Hepatocyte (in vitro differentiated cells): Measurements from ENCODE around the gene AKR7A3. TPM values are rescaled to one million over a fixed set of nuclear protein-coding genes. Genes with fewer than 3 reads are reported as not detected.
"Not testable (repeated sequence)": the region's sequence is repeated elsewhere in the genome, so short reads cannot be mapped to it uniquely, and the experiment has no call there.

Source experiments
- DNase-seq: peaks from one replicate; pipeline ENCODE4 v3.0.0-alpha.2; 2016; ENCODE audit warnings: low spot score
- H2AFZ ChIP-seq: fragments of 200-600 bp; sonication (generic); 2 replicates; pipeline ENCODE4 v1.6.0; 2016; ENCODE audit warnings: antibody characterized with exemption, mild to moderate bottlenecking
- H3K27ac ChIP-seq: fragments of 200-600 bp; sonication (generic); 2 replicates; pipeline ENCODE4 v1.5.1; 2016; ENCODE audit warnings: mild to moderate bottlenecking
- H3K27me3 ChIP-seq: fragments of 200-600 bp; sonication (generic); 2 replicates; pipeline ENCODE4 v1.6.1; 2016
- H3K36me3 ChIP-seq: fragments of 200-600 bp; sonication (generic); replicated peaks from 2 replicates; pipeline ENCODE4 v1.5.1; 2016; ENCODE audit warnings: low read depth; ENCODE audit not compliant: insufficient read depth
- H3K4me1 ChIP-seq: fragments of 200-600 bp; sonication (generic); 2 replicates; pipeline ENCODE4 v1.5.1; 2016; ENCODE audit warnings: mild to moderate bottlenecking, moderate library complexity; ENCODE audit not compliant: insufficient read depth
- H3K4me2 ChIP-seq: fragments of 200-600 bp; sonication (generic); 2 replicates; pipeline ENCODE4 v1.6.0; 2016
- H3K4me3 ChIP-seq: fragments of 200-600 bp; sonication (generic); 2 replicates; pipeline ENCODE4 v1.5.1; 2016; ENCODE audit warnings: mild to moderate bottlenecking
- H3K79me2 ChIP-seq: fragments of 200-600 bp; sonication (generic); 2 replicates; pipeline ENCODE4 v1.6.0; 2017; ENCODE audit warnings: mild to moderate bottlenecking
- H3K9me2 ChIP-seq: fragments of 200-600 bp; sonication (generic); replicated peaks from 2 replicates; pipeline ENCODE4 v1.6.0; 2017; ENCODE audit warnings: mild to moderate bottlenecking; ENCODE audit not compliant: insufficient read depth
- H3K9me3 ChIP-seq: fragments of 200-600 bp; sonication (generic); 2 replicates; pipeline ENCODE4 v1.5.1; 2016; ENCODE audit warnings: low read depth, mild to moderate bottlenecking
- H4K20me1 ChIP-seq: fragments of 200-600 bp; sonication (generic); 2 replicates; pipeline ENCODE4 v1.6.0; 2016; ENCODE audit warnings: mild to moderate bottlenecking; ENCODE audit not compliant: insufficient read depth, poor library complexity, severe bottlenecking
- CTCF ChIP-seq: fragments of 200-600 bp; sonication (generic); IDR thresholded peaks from 2 replicates; pipeline ENCODE4 v1.5.1; 2016; ENCODE audit warnings: antibody characterized with exemption, mild to moderate bottlenecking; ENCODE audit not compliant: poor library complexity
- EZH2 ChIP-seq: fragments of 200-600 bp; sonication (generic); IDR thresholded peaks from 2 replicates; pipeline ENCODE4 v1.6.1; 2016; ENCODE audit warnings: antibody characterized with exemption, mild to moderate bottlenecking, borderline replicate concordance
- EZH2phosphoT487 ChIP-seq: fragments of 200-600 bp; sonication (generic); IDR thresholded peaks from one replicate; pipeline ENCODE4 v1.6.1; 2018; ENCODE audit warnings: antibody characterized with exemption, mild to moderate bottlenecking, low read depth, moderate library complexity; ENCODE audit not compliant: unreplicated experiment, severe bottlenecking
- WGBS: methylation state at CpG from one replicate; pipeline ENCODE4 v1.1.6; 2016; ENCODE audit warnings: low lambda C conversion rate; ENCODE audit errors: missing lambda C conversion rate; 5-methylcytosine and 5-hydroxymethylcytosine counted together
- polyA plus RNA-seq: library from polyadenylated mRNA; unstranded; fragments of >200 nt; fragmentation: Nextera tagmentation; extraction: Ambion mirVana; gene quantifications from 2 replicates; pipeline ENCODE4 v1.2.1, GENCODE V29; 2016
- total RNA-seq: library from RNA; depleted of rRNA; stranded (reverse); fragments of >200 nt; gene quantifications from 2 replicates; pipeline ENCODE4 v1.2.3, GENCODE V29; 2014

AKR7A3 gene
- total and polyA plus RNA-seq, 2 experiments from 2014 or later = 1.5 to 2.3 TPM

- no peaks in the 10 kb centered on the region for H3K79me2 ChIP-seq
- no peak overlapping the region for H3K4me2 ChIP-seq
- H3K9me2 ChIP-seq = no peaks in the 10 kb centered on the region
- TF ChIP-seq EZH2 (no peak), EZH2phosphoT487 (no peak), CTCF (no peak)
- H3K4me3 ChIP-seq = no peak overlapping the region
- WGBS = 94% methylated on average over 2 of the region's 2 CpGs
- H3K36me3 ChIP-seq = no peaks in the 10 kb centered on the region
- no peak overlapping the region for H2AFZ ChIP-seq
- peaks cover 10% of the 10 kb centered on the region for H3K9me3 ChIP-seq
- H3K27me3 ChIP-seq = no peaks in the 10 kb centered on the region
- no peak for DNase-seq
- no peak overlapping the region for H3K27ac ChIP-seq
- H4K20me1 ChIP-seq = no peaks in the 10 kb centered on the region
- no peaks in the 10 kb centered on the region for H3K4me1 ChIP-seq
Measured at GRCh38 chr1:19294638-19295037, 6.1 kb upstream of the AKR7A3 start.

GRCh38 chr1:19289244-19289643, 674 bp upstream of the AKR7A3 start:
- no peaks in the 10 kb centered on the region for H3K79me2 ChIP-seq
- H3K9me3 ChIP-seq = peaks cover 3% of the 10 kb centered on the region
- no peaks in the 10 kb centered on the region for H4K20me1 ChIP-seq
- DNase-seq = no peak
- no peaks in the 10 kb centered on the region for H3K27me3 ChIP-seq
- no peaks in the 10 kb centered on the region for H3K36me3 ChIP-seq
- whole genome bisulfite sequencing = 63% methylated on average over 2 of the region's 2 CpGs
- no peaks in the 10 kb centered on the region for H3K9me2 ChIP-seq
- no peaks in the 10 kb centered on the region for H3K4me1 ChIP-seq
- peak overlapping the region; percentile 78 for H3K4me2 ChIP-seq
- H3K4me3 ChIP-seq = no peak overlapping the region
- H2AFZ ChIP-seq = no peak overlapping the region
- H3K27ac ChIP-seq = no peak overlapping the region
- no peak for TF ChIP-seq CTCF
- no peak for TF ChIP-seq EZH2phosphoT487
- TF ChIP-seq EZH2 = no peak

GRCh38 chr1:19287436-19288185, 959 bp downstream of the AKR7A3 start:
- no peaks in the 10 kb centered on the region for H3K4me1 ChIP-seq
- H3K27ac ChIP-seq = no peak overlapping the region
- DNase-seq = no peak
- H3K79me2 ChIP-seq = no peaks in the 10 kb centered on the region
- WGBS = 97% methylated on average over 13 of the region's 13 CpGs
- H3K4me3 ChIP-seq = no peak overlapping the region
- no peak overlapping the region for H2AFZ ChIP-seq
- H4K20me1 ChIP-seq = no peaks in the 10 kb centered on the region
- H3K9me3 ChIP-seq = peaks cover 3% of the 10 kb centered on the region
- TF ChIP-seq EZH2phosphoT487 (no peak), EZH2 (no peak), CTCF (no peak)
- H3K27me3 ChIP-seq = no peaks in the 10 kb centered on the region
- no peaks in the 10 kb centered on the region for H3K9me2 ChIP-seq
- H3K36me3 ChIP-seq = no peaks in the 10 kb centered on the region
- no peak overlapping the region for H3K4me2 ChIP-seq

GRCh38 chr1:19285807-19286206, 2.8 kb downstream of the AKR7A3 start:
- not testable (repeated sequence) for H3K27me3 ChIP-seq, H2AFZ ChIP-seq, H3K4me1 ChIP-seq, H3K27ac ChIP-seq, H3K9me2 ChIP-seq, H3K9me3 ChIP-seq, H3K4me2 ChIP-seq, H3K79me2 ChIP-seq, H4K20me1 ChIP-seq, DNase-seq, H3K4me3 ChIP-seq, H3K36me3 ChIP-seq
- 90% methylated on average over 3 of the region's 3 CpGs for WGBS

- not testable (repeated sequence) for H3K4me3 ChIP-seq, H3K9me2 ChIP-seq, H3K27me3 ChIP-seq, H3K36me3 ChIP-seq, H3K4me2 ChIP-seq, H4K20me1 ChIP-seq, H3K4me1 ChIP-seq, H3K79me2 ChIP-seq, DNase-seq, H3K9me3 ChIP-seq, H2AFZ ChIP-seq
- peak overlapping the region; percentile 31 for H3K27ac ChIP-seq
- WGBS = 69% methylated on average over 2 of the region's 3 CpGs
Measured at GRCh38 chr1:19285366-19285765, 3.2 kb downstream of the AKR7A3 start.
